HepG2 (cell line): ENCODE results near the gene MAP2K1. TPM values are rescaled to one million over a fixed set of nuclear protein-coding genes. Genes with fewer than 3 reads are reported as not detected.

ENCODE experiments used
- CTCF ChIP-seq: sonication (generic); formaldehyde crosslinking; IDR thresholded peaks from 2 replicates; pipeline ENCODE4 v1.5.0; 2020; ENCODE audit warnings: mild to moderate bottlenecking, missing genetic modification reagents, moderate library complexity
- FOXJ3 ChIP-seq: sonication (generic); formaldehyde crosslinking; IDR thresholded peaks from 2 replicates; pipeline ENCODE4 v1.4.0; 2020; ENCODE audit warnings: missing genetic modification reagents, mild to moderate bottlenecking, borderline replicate concordance
- FOXP4 ChIP-seq: sonication (generic); formaldehyde crosslinking; IDR thresholded peaks from 2 replicates; pipeline ENCODE4 v1.4.0; 2020; ENCODE audit warnings: missing genetic modification reagents
- HNRNPLL ChIP-seq: fragments of 200-400 bp; formaldehyde crosslinking; IDR thresholded peaks from 2 replicates; pipeline ENCODE4 v1.6.1; 2017; ENCODE audit warnings: mild to moderate bottlenecking, low read depth, low read length; ENCODE audit not compliant: poor library complexity, severe bottlenecking
- HOMEZ ChIP-seq: IDR thresholded peaks from 2 replicates; pipeline ENCODE4 v1.6.1; 2016; ENCODE audit warnings: low read depth
- KMT2A ChIP-seq: sonication (generic); formaldehyde crosslinking; IDR thresholded peaks from 2 replicates; pipeline ENCODE4 v1.4.0; 2020; ENCODE audit warnings: missing genetic modification reagents
- MTF2 ChIP-seq: sonication (generic); formaldehyde crosslinking; IDR thresholded peaks from 2 replicates; pipeline ENCODE4 v1.5.0; 2020; ENCODE audit warnings: missing genetic modification reagents, borderline replicate concordance
- NKX3-1 ChIP-seq: sonication (generic); formaldehyde crosslinking; IDR thresholded peaks from 2 replicates; pipeline ENCODE4 v1.5.0; 2020; ENCODE audit warnings: missing genetic modification reagents
- NONO ChIP-seq, 2 experiments: fragments of 450-650 bp in 1 of 2; sonication (generic) in 1 of 2; formaldehyde crosslinking in 1 of 2; IDR thresholded peaks in 1 of 2; conservative IDR thresholded peaks in 1 of 2; 2 replicates each; pipeline versions ENCODE4 v1.6.1 to v1.8.0; 2017 to 2022; ENCODE audit warnings: mild to moderate bottlenecking in 1 of 2, missing genetic modification reagents in 1 of 2, moderate library complexity in 1 of 2
- PATZ1 ChIP-seq: sonication (generic); formaldehyde crosslinking; IDR thresholded peaks from 2 replicates; pipeline ENCODE4 v1.4.0; 2020; ENCODE audit warnings: missing genetic modification reagents
- PPARG ChIP-seq: conservative IDR thresholded peaks from 2 replicates; pipeline ENCODE4 v1.6.1; 2016; ENCODE audit warnings: missing biosample characterization, missing genetic modification reagents
- RFX1 ChIP-seq: fragments of 450-650 bp; IDR thresholded peaks from 2 replicates; pipeline ENCODE4 v1.6.1; 2017
- THAP7 ChIP-seq: sonication (generic); formaldehyde crosslinking; IDR thresholded peaks from 2 replicates; pipeline ENCODE4 v1.8.1; 2023; ENCODE audit warnings: mild to moderate bottlenecking, missing genetic modification reagents
- THAP8 ChIP-seq: sonication (generic); formaldehyde crosslinking; IDR thresholded peaks from 2 replicates; pipeline ENCODE4 v1.5.1; 2020; ENCODE audit warnings: missing genetic modification reagents, mild to moderate bottlenecking, borderline replicate concordance
- THYN1 ChIP-seq: sonication (generic); formaldehyde crosslinking; IDR thresholded peaks from 2 replicates; pipeline ENCODE4 v1.8.1; 2023; ENCODE audit warnings: low read depth, mild to moderate bottlenecking, moderate library complexity, missing genetic modification reagents, borderline replicate concordance
- ZBTB42 ChIP-seq: sonication (generic); formaldehyde crosslinking; IDR thresholded peaks from 2 replicates; pipeline ENCODE4 v1.5.0; 2020; ENCODE audit warnings: mild to moderate bottlenecking, missing genetic modification reagents
- ZNF614 ChIP-seq: IDR thresholded peaks from 2 replicates; pipeline ENCODE4 v1.6.1; 2018; ENCODE audit warnings: missing biosample characterization, missing genetic modification reagents, inconsistent platforms, borderline replicate concordance
- ZNF780A ChIP-seq: sonication (generic); formaldehyde crosslinking; IDR thresholded peaks from 2 replicates; pipeline ENCODE4 v1.8.0; 2022; ENCODE audit warnings: mild to moderate bottlenecking, missing genetic modification reagents, moderate library complexity
- ZSCAN22 ChIP-seq: sonication (generic); formaldehyde crosslinking; IDR thresholded peaks from 2 replicates; pipeline ENCODE4 v1.4.0; 2020; ENCODE audit warnings: mild to moderate bottlenecking, missing genetic modification reagents
- polyA plus RNA-seq, 8 experiments: library from polyadenylated mRNA; depleted of rRNA in 3 of 8; stranded (reverse) in 7 of 8; unstranded in 1 of 8; fragments of >200 nt; fragmentation: Illumina TruSeq in 4 of 8; extraction: Trizol in 4 of 8; gene quantifications; 2 replicates each; pipeline versions ENCODE4 v1.2.1 to v1.2.3, GENCODE V29; 2011 to 2016; ENCODE audit warnings: low read depth in 4 of 8, missing spikeins in 1 of 8, mixed read lengths in 1 of 8; ENCODE audit not compliant: insufficient read depth in 1 of 8
- total RNA-seq, 5 experiments: library from RNA; depleted of rRNA; stranded (reverse); fragments of >200 nt; fragmentation: Illumina TruSeq; extraction: Trizol; gene quantifications; 2 replicates each; pipeline ENCODE4 v1.2.3, GENCODE V29; 2016; ENCODE audit warnings: low read depth in 1 of 5

The MAP2K1 gene
- total and polyA plus RNA-seq, 2 of the 13 experiments (the other 11 are each of a cell fraction or from before 2014, with no cell fraction given): 24.1 to 49.2 TPM

- no peak for TF ChIP-seq THAP8 (CRISPR knock-in tag)
- no peak for TF ChIP-seq NONO (IDR thresholded peaks at IDR 0.05)
- TF ChIP-seq NONO (CRISPR knock-in tag; conservative IDR thresholded peaks at IDR 0.05): peak; percentile 98
- TF ChIP-seq THAP7: peak; percentile 76; the same call in 1 of the 2 replicates
- no peak for TF ChIP-seq FOXJ3
- 0 out of 2 replicates have a peak, but pooled peaks have one; percentile 17 for TF ChIP-seq FOXP4 (CRISPR knock-in tag)
- TF ChIP-seq RFX1: no peak
- peak; percentile 55 for TF ChIP-seq ZNF614
- TF ChIP-seq THYN1: no peak
- no peak; the same call in 1 of the 2 replicates for TF ChIP-seq PPARG
- peak; percentile 41 for TF ChIP-seq PATZ1
- TF ChIP-seq KMT2A: peak; percentile 93
- peak; percentile 77 for TF ChIP-seq HNRNPLL
- no peak for TF ChIP-seq ZNF780A (CRISPR knock-in tag)
- 0 out of 2 replicates have a peak, but pooled peaks have one; percentile 61 for TF ChIP-seq ZBTB42 (CRISPR knock-in tag)
- TF ChIP-seq CTCF (CRISPR knock-in tag): peak; percentile 97
- TF ChIP-seq HOMEZ (CRISPR knock-in tag): no peak; the same call in 1 of the 2 replicates
- no peak for TF ChIP-seq ZSCAN22 (CRISPR knock-in tag)
- no peak for TF ChIP-seq MTF2 (CRISPR knock-in tag)
- no peak for TF ChIP-seq NKX3-1 (CRISPR knock-in tag)
These were observed 111.1 kb downstream of the MAP2K1 start, which contains the start of gene SNAPC5 (continued) for GRCh38 chr15:66497502-66498455.
